CD4-positive, alpha-beta T cell treated with Interleukin-6 at 100 ng/mL for 8 hours (primary cell): ENCODE measurements around the gene LTBP3.

Experiments
- DNase-seq: peaks from one replicate; pipeline ENCODE4 v3.0.0-alpha.2; 2020; ENCODE audit warnings: mixed read lengths, low spot score

LTBP3 gene

GRCh38 chr11:65558002-65558929, at the start of gene LTBP3:
Gene LTBP3 (minus strand): TSS chr11:65558359. CDS start chr11:65557959, 400 bp downstream.
- DNase-seq = peak; percentile 32

GRCh38 chr11:65606876-65607613, 48.9 kb upstream of the LTBP3 start:
- no peak for DNase-seq

GRCh38 chr11:65604258-65604657, 46.1 kb upstream of the LTBP3 start:
- no peak for DNase-seq

- no peak for DNase-seq
Observed at GRCh38 chr11:65599955-65600246, 41.7 kb upstream of the LTBP3 start.

- DNase-seq = no peak
Observed at GRCh38 chr11:65599216-65599954, 41.2 kb upstream of the LTBP3 start.

GRCh38 chr11:65598258-65598699, 40.1 kb upstream of the LTBP3 start:
- no peak for DNase-seq

- DNase-seq = no peak
Observed at GRCh38 chr11:65596520-65596919, 38.4 kb upstream of the LTBP3 start.

- DNase-seq = no peak
Observed at GRCh38 chr11:65595543-65596281, 37.6 kb upstream of the LTBP3 start, which contains the start of gene KCNK7. Gene KCNK7 (minus strand): TSS chr11:65595800. CDS start chr11:65595772, 28 bp downstream.

GRCh38 chr11:65595131-65595530, 37.0 kb upstream of the LTBP3 start:
- no peak for DNase-seq

GRCh38 chr11:65593518-65594414, 35.6 kb upstream of the LTBP3 start:
- DNase-seq = no peak

- no peak for DNase-seq
Observed at GRCh38 chr11:65592858-65593517, 34.8 kb upstream of the LTBP3 start.

- no peak for DNase-seq
Observed at GRCh38 chr11:65591939-65592857, 34.0 kb upstream of the LTBP3 start.

GRCh38 chr11:65590240-65590738, 32.1 kb upstream of the LTBP3 start:
- no peak for DNase-seq

GRCh38 chr11:65589444-65590239, 31.5 kb upstream of the LTBP3 start:
- no peak for DNase-seq

- peak; percentile 80 for DNase-seq
Observed at GRCh38 chr11:65588199-65589054, 30.3 kb upstream of the LTBP3 start.

- DNase-seq = no peak
Observed at GRCh38 chr11:65586676-65587075, 28.5 kb upstream of the LTBP3 start.

GRCh38 chr11:65586247-65586630, 28.1 kb upstream of the LTBP3 start:
- DNase-seq = no peak
